GM18507 (cell line): ENCODE measurements around the gene POMT1.

Source experiments
- DNase-seq: peaks from one replicate; pipeline ENCODE4 v3.0.0; 2011; ENCODE audit warnings: low read depth; ENCODE audit not compliant: insufficient read length; ENCODE audit errors: extremely low spot score
- FAIRE-seq: peaks from 2 replicates; lab custom pipeline; 2011; peaks lifted over from hg19 to GRCh38; lab: Jason Lieb, UNC

POMT1 gene

DNA sequence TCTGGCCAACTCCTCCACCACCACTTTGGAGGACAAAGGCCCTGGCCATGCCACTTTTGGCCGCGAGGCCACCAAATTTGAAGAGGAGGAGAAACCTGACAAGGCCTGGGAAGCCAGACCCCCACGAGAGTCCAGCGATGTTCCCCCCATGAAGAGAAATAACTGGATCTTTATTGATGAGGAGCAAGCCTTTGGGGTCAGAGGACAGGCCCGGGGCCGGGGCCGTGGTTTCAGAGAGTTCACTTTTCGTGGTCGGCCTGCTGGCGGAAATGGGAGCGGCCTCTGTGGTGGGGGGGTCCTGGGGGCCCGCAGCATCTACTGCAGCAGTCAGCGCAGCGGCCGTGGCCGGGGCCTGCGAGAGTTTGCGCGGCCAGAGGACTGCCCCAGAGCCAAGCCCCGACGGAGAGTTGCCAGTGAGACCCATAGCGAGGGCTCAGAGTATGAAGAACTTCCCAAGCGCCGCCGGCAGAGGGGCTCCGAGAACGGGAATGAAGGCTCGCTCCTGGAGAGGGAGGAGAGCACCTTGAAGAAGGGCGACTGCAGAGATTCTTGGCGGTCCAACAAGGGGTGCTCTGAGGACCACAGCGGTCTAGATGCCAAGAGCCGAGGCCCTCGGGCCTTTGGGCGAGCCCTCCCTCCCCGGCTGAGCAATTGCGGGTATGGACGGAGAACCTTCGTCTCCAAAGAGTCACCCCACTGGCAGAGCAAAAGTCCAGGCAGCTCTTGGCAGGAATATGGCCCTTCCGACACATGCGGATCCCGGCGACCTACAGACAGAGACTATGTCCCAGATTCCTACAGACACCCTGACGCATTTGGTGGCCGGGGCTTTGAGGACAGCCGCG is 27.4 kb upstream of the POMT1 start:
- no peak for FAIRE-seq
- no peak for DNase-seq

DNA sequence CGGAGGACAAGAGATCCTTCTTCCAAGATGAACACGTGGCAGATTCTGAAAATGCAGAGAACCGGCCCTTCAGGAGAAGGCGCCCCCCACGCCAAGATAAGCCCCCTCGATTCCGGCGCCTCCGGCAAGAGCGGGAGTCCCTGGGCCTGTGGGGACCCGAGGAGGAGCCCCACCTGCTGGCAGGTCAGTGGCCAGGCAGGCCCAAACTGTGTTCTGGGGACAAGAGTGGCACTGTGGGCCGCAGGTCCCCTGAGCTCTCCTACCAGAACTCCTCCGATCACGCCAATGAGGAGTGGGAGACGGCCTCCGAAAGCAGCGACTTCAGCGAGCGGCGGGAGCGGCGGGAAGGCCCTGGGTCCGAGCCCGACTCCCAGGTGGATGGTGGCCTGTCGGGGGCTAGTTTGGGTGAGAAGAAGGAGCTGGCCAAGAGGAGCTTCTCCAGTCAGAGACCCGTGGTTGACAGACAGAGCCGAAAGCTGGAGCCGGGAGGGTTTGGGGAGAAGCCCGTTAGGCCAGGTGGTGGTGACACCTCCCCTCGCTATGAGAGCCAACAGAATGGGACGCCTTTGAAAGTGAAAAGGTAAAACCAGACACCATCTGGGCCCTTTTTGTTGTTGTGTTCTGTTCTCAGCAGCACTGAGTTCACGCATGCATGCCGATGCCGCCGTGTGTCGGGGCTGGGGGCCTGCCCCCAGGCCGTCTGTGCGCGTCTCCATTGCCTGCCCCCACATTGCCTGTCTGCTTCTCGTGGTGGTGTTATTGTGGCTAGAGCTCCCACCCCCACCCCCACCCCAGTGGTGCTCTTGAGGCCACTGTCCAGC is 26.6 kb upstream of the POMT1 start:
- DNase-seq (no peak), FAIRE-seq (no peak)

DNA sequence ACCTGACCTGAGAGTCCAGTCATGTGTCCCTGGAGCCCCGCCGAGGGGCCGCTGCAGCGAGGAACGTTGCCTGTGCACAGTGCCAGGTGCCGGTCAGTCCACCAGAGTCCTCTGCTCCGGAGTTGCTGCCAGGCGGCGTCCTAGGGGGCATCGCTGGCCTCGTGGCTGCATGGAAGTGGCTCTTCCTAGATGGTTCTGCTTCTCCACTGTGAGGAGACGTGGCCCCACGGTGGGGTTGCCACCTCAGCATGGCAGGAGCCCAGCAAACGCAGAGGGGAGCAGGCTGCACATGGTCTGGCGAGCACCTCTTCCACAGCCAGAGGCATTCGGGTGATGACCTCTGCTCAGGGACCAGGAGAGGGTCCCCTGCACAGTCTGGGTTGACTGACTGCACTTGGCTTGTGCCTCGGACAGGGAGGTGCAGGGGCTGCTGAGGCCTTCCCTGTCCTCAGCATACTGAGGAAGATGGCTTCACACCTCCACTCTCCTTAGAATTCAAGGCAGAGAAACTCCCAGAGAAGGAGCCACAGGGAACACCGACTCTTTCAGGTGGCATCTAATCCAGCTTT is 25.9 kb upstream of the POMT1 start:
- DNase-seq (no peak), FAIRE-seq (no peak)

DNA sequence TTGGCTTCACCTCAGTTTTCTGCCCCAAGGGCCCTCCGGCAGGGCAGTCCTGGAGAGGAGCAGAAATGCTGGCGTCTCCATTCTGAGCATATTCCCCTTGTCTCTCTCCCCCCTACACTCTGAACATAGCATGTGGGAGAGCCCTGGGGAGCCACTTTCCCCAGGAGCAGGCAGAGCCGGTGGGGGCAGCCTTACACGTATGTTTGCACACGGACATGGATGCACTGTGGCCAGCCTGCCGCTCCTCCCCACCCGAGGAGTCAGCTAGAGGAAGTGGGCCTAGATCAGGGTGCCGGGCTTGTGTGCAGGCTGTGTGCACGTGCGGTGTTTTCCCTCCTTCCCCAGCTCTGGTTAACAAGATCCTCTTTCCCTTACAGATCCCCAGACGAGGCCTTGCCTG is 25.4 kb upstream of the POMT1 start:
- DNase-seq (no peak), FAIRE-seq (no peak)

DNA sequence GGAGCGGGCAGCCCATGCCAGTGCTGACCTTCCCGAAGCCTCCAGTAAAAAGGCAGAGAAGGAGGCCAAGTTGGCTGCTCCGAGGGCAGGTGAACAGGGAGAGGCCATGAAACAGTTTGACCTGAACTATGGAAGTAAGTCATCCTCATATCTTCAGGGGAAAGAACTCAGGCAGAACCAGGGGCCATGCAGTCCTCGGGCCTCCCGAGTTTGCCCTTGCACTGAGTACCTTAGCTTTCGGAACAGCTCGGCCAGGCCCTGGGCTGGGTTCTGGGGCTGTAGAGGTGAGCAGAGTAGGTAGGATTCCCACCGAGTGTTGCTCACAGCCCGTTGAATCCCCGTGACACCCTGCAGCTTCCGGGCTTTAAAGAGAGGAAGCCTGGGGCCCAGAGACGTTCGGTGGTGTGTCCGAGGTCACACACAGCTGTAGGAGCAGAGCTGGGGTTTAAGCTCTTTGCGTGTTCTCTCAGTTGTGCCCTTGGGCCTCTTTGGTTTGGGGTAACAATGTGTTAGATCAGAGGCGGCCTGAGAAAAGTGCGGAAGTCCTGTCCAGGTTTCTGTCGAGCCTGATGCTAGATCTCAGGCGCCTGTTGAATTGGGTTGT is 24.8 kb upstream of the POMT1 start:
- no peak for FAIRE-seq
- no peak for DNase-seq

DNA sequence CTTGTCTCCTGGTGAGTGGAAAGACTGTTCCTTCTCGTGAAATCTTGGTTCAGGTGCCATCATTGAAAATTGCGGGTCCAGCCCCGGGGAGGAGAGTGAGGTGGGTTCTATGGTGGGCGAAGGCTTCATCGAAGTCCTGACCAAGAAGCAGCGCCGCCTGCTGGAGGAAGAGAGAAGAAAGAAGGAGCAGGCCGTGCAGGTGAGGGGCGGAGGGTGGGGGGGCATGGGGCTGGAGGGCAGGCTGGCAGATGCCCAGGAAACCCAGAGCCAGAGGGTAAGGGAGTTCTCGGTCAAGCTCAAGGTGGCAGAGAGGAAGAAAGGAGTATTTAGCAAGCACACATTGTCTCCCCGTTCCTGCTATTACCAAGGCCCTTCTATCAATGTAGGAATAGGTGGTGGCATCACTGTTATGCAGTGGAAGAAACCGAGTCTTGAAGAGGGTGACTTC is 24.3 kb upstream of the POMT1 start:
- peak; percentile 23 for DNase-seq
- peak; percentile 9 for FAIRE-seq

DNA sequence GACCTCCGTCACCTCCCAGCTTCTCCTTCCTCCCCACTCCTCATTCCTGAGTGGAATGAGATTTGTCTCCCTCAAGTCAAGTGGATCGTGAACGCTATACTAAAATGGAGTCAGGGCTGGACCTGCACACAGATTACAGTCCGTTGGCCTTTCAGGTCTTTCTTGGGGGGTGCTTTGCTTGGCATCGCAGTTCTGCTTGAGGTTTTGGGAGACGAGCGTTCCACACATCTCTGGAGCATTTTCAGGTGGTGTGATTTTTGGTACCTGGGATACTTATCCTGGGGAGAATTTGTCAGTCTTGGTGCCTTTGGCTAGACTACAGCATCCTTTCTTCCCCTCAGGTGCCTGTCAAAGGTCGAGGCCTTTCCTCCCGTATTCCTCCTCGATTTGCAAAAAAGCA is 23.8 kb upstream of the POMT1 start:
- FAIRE-seq (no peak), DNase-seq (no peak)

DNA sequence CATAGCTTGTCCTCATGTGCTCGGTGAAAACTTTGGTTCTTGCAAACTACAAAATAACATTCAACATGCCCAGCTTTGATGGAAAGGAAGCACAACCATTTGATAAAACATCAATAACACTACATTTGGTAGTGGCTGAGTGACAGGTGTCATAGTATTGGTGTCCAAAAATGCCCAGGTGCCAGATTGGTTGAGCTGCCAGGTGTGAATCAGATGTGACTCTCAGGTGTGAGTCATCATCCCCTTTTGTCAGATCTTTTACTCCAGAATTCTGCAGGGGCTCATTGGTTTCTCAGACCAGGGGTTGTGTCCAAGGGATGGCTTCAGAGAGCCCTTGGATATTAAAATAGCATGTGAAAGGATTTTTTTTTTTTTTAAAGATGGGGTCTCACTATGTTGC is 22.5 kb upstream of the POMT1 start:
- DNase-seq (no peak), FAIRE-seq (no peak)

DNA sequence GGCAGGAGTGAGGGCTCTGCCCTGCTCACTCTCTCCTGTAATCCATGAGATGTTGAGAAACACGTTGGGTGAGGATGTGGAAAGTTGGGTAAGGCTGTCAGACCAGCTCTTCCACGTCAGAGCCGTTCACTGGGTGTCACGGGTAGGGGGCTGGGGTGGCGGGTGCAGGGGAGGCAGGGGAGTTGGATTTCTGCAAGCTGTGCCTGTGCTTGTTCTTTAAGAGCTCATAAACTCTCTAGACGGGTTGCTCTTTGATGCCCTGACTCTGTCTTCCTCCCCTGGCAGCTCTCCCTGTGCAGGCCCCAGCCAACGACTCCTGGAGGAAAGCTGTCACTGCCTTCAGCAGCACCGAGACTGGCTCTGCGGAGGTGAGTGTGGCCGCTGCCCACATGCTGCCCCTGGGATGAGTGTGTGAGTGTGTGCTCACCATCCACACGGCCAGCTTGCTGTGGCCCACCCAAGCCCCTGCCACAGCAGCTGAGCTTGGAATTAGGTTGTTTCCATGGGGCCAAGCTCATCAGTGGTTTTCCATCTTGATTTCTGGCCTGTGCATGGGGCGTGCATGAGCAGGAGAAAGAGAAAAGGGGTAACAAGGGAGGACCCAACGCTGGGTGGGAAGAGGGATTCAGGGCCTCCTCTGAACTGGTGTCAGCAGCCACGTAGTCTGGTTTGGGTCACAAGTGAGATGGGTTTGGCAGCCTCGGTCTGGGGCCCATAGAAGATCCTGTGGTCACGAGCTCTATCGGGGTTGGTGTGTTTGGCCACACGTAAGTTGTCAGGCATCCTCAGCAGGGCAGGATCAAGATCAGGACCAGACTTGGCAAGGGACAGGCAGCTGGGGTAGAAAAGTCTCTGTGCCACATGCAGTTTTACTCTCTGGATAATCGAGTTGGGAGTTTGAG is 21.0 kb upstream of the POMT1 start:
- no peak for DNase-seq
- no peak for FAIRE-seq

DNA sequence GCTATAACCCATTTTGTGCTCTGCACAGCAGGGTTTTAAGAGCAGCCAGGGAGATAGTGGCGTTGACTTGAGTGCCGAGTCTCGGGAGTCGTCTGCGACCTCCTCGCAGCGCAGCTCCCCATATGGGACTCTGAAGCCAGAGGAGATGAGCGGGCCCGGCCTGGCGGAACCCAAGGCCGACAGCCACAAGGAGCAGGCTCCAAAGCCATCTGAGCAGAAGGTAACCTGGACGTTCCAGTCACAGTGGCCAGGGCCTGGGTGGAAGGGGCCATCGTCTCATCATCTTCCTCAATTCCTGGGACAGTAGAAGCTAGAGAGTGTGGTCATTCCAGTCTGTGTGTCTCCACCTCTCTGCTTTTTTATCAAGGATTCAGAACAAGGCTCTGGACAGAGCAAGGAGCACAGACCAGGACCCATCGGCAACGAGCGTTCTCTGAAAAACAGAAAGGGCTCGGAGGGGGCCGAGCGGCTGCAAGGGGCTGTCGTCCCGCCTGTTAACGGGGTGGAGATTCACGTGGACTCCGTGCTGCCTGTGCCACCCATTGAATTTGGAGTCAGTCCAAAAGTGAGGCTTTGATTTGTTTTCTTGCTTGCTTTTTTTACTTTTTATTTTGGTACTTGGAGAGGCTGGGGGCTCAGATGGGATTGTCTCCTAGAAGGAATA is 20.2 kb upstream of the POMT1 start:
- no peak for DNase-seq
- FAIRE-seq: no peak

DNA sequence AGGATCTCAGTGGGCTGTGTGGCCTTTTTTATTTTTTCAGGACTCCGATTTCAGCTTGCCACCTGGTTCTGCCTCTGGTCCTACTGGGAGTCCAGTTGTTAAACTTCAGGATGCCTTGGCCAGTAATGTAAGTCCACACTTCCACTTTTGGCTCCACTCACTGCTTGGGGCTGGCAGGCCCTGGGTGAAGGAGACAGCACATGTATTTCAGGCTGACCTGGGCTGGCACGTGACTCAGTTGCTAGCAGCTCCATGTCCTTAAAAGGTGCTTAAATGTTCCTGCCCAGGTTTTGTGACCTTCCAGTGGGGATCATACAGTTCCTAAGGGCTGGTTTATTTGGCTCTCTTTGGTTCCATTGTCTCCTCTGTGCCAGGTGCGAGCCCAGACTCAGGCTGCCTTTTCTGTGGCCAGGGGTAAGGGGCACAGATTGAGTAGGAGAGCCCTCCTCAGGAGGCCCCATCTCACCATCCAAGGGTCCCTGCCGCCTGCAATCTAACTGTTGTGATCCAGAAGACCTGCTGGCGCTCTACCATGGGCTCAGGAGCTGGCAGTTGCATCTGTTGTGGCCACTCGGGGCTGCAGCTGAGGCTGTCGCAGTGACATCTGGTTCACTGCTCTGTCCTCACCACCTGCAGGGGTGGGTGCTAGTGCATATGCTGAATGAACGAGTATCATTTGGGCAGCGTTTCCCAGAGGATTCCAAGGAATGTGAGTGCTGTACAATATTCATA is 19.2 kb upstream of the POMT1 start:
- DNase-seq: no peak
- FAIRE-seq: no peak

DNA sequence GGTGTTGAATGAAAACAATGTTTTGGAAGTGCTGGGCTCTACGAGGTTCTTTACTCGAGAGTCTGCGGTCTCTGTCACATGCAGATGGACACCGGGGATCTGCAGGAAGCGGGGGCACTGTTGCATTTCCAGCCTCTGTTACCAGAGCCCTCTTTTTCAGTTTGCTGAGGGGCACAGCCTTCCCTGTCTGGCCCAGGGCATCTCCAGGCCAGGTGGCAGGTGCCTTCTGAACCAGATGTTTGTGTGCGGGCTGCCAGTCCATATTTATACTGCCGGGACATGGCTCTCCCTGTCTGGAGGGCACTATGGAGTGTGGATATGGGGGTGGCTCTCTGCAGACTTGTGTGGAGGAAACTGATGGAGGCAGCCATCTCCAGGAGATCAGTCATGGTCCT is 18.7 kb upstream of the POMT1 start:
- DNase-seq: no peak
- FAIRE-seq: no peak

DNA sequence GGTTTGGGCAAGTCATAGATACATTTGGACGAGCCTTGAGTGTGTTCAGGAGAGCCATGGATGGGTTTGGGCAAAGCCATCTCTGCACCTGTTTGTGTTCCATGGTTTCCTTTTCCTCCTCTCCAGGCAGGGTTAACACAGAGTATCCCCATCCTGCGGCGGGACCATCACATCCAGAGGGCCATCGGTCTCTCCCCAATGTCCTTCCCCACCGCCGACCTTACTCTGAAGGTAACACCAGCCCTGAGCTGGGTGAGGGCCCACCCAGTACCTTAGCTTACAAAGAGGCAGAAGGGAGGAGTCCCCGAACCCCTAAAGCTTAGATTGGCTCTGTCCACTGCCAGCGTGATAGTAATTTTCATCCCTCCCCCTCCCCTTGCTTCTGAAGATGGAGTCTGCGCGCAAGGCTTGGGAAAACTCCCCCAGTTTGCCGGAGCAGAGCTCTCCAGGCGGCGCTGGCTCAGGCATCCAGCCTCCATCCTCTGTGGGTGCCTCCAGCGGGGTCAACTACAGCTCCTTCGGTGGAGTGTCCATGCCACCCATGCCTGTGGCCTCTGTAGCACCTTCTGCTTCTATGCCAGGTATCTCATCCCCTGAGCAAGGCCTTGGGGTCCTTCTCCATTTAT is 18.0 kb upstream of the POMT1 start:
- FAIRE-seq (no peak), DNase-seq (no peak)

DNA sequence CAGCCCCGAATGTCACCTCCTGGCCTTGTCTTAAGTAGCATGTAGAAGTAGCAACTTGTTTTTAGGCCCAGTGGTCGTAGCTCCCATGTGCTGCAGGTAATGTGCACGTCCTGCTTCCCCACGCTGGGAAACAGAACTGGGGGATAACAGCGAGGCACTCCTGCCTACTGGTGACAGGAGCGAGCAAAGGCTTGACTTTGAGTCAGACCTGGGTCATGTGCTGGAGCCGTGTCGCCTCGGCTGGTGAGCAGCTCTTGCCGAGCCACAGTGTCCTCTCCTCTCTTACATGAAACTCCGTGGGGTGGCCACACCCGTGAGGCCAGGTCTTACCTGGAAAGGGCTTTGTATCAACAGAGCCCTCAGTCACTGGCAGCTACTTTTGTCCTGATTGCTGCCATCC is 17.5 kb upstream of the POMT1 start:
- FAIRE-seq: no peak
- DNase-seq: no peak

DNA sequence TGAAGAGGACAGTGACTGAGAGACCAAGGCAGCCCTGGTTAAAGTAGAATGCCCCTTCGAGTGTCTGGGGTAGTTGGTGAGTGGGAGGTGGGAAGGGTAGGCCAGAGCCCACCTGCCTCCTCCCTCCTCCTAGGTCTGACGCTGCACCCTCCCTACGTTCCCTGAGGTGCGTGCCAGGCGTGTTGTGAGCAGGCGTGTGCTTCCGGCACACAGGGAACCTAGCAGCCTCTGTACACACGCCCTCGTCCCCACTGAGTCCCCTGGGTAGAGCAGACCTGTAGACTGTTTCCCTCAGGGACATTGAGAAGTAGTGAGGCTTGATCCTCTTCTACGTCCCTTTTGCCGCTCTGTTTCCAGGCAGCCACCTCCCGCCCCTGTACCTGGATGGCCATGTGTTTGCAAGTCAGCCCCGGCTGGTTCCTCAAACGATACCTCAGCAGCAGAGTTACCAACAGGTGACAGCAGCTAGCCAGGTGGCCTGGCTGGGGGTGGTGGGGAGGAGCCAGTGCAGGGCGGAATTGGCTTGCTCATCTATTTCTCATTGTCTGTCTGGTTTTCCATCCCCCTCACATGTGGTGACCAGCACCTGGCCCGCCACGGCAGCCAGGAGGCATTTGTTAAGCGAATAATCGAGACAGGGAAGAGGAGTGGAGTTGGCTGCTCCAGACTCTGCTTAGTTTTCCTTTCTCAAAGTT is 16.8 kb upstream of the POMT1 start:
- DNase-seq (no peak), FAIRE-seq (no peak)

DNA sequence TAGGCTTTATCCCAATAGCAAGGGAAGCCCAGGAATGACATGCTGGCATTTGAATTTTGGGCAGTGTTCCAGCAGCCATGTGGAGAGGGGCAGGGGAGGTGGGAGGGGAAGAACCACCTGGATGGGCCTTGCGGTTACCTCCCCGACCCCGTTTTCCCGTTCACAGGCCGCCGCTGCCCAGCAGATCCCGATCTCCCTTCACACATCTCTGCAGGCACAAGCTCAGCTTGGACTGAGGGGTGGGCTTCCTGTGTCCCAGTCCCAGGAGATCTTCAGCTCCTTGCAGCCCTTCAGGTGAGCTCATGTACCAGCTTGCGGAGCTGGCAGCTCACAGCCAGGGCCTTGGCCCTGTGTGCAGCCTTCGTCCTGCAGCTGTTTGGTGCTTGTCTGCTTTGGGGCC is 15.7 kb upstream of the POMT1 start:
- DNase-seq (no peak), FAIRE-seq (no peak)

DNA sequence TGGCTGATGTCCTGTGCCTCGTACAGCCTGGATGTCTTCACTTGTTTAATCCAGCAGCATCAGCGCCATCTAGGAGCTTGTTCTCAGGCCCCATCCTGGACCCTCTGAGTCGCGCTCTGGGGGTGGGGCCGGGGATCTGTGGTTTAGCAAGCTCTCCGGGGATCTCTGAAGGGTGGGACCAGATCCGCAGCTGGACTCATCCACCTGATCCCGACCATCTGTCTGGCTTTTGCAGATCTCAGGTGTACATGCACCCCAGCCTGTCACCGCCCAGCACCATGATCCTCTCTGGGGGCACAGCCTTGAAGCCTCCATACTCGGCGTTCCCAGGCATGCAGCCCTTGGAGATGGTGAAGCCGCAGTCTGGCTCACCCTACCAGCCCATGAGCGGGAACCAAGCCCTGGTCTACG is 15.1 kb upstream of the POMT1 start:
- DNase-seq (no peak), FAIRE-seq (no peak)
